Naive thymus-derived CD4-positive, alpha-beta T cell (primary cell): ENCODE results near the gene SCN8A. TPM values are rescaled to one million over a fixed set of nuclear protein-coding genes. Genes with fewer than 3 reads are reported as not detected.
A peak's percentile ranks its signal among the peaks of the same experiment; 100 is the strongest.

Source experiments
- ATAC-seq: fragments of 150-1000 bp; cut with Tn5 transposase; 2 replicates; pipeline ENCODE4 v1.10.0; 2021; ENCODE audit warnings: mild to moderate bottlenecking, moderate library complexity
- CTCF ChIA-PET: fragments of 350-600 bp; sonication (Branson Sonifier 250); formaldehyde crosslinking; loops from one replicate; lab custom pipeline; 2021; ENCODE audit warnings: antibody characterized with exemption; lab: Charles Lee
- POLR2A ChIA-PET: fragments of 350-600 bp; sonication (Branson Sonifier 250); formaldehyde crosslinking; loops from one replicate; lab custom pipeline; 2021; ENCODE audit warnings: antibody characterized with exemption, inconsistent platforms; lab: Charles Lee
- DNase-seq, 9 donors: peaks; one replicate each; pipeline versions ENCODE4 v3.0.0 to v3.0.0-alpha.2; 2020 to 2022; ENCODE audit warnings: mixed read lengths in 1 of 9
- H3K27ac ChIP-seq: one replicate; pipeline ENCODE4 v1.7.0; 2013; ENCODE audit warnings: mild to moderate bottlenecking, low read depth, low read length, moderate library complexity
- H3K27me3 ChIP-seq, 2 donors: one replicate each; pipeline ENCODE4 v1.7.0; 2013; ENCODE audit warnings: low read length in 2 of 2, mild to moderate bottlenecking in 2 of 2, moderate library complexity in 2 of 2; ENCODE audit not compliant: control insufficient read depth in 2 of 2, insufficient read depth in 2 of 2
- H3K36me3 ChIP-seq, 3 experiments: 1 replicate in 2 of 3; 2 replicates in 1 of 3; pipeline ENCODE4 v1.7.0; 2013; ENCODE audit warnings: low read length in 3 of 3, mild to moderate bottlenecking in 3 of 3, moderate library complexity in 1 of 3; ENCODE audit not compliant: insufficient read depth in 3 of 3, control insufficient read depth in 2 of 3
- H3K4me1 ChIP-seq, 2 donors: one replicate each; pipeline ENCODE4 v1.7.0; 2013; ENCODE audit warnings: low read length in 2 of 2, mild to moderate bottlenecking in 2 of 2, moderate library complexity in 1 of 2; ENCODE audit not compliant: control insufficient read depth in 2 of 2, insufficient read depth in 2 of 2
- H3K4me3 ChIP-seq: 2 replicates; pipeline ENCODE4 v1.7.0; 2013; ENCODE audit warnings: mild to moderate bottlenecking, low read length
- H3K9me3 ChIP-seq, 3 experiments: 1 replicate in 2 of 3; 2 replicates in 1 of 3; pipeline ENCODE4 v1.7.0; 2013; ENCODE audit warnings: low read length in 3 of 3; ENCODE audit not compliant: control insufficient read depth in 2 of 3
- H3K27ac Mint-ChIP-seq, 9 donors: one replicate each; pipeline ENCODE4 v1.8.0; 2020 to 2022; ENCODE audit warnings: mixed read lengths in 9 of 9, mild to moderate bottlenecking in 8 of 9, moderate library complexity in 5 of 9, inconsistent platforms in 2 of 9
- H3K27me3 Mint-ChIP-seq, 5 donors: one replicate each; pipeline ENCODE4 v1.8.0; 2021 to 2022; ENCODE audit warnings: mixed read lengths in 5 of 5, mild to moderate bottlenecking in 1 of 5
- H3K36me3 Mint-ChIP-seq, 5 donors: one replicate each; pipeline ENCODE4 v1.8.0; 2020 to 2022; ENCODE audit warnings: mixed read lengths in 5 of 5, mild to moderate bottlenecking in 3 of 5, inconsistent platforms in 1 of 5
- H3K4me1 Mint-ChIP-seq, 7 donors: one replicate each; pipeline ENCODE4 v1.8.0; 2020 to 2022; ENCODE audit warnings: mixed read lengths in 7 of 7, mild to moderate bottlenecking in 3 of 7, inconsistent platforms in 1 of 7
- H3K4me3 Mint-ChIP-seq, 10 donors: one replicate each; pipeline ENCODE4 v1.8.0; 2020 to 2022; ENCODE audit warnings: mild to moderate bottlenecking in 10 of 10, mixed read lengths in 10 of 10, moderate library complexity in 6 of 10, inconsistent platforms in 2 of 10
- H3K9me3 Mint-ChIP-seq, 11 donors: one replicate each; pipeline ENCODE4 v1.8.0; 2020 to 2022; ENCODE audit warnings: mixed read lengths in 11 of 11, mild to moderate bottlenecking in 4 of 11, inconsistent platforms in 1 of 11, moderate library complexity in 1 of 11
- intact Hi-C, 2 donors: fragments of 100-400 bp; cut with micrococcal nuclease; formaldehyde crosslinking; loops; one replicate each; pipeline ENCODE4 v1.15.1; 2023
- polyA plus RNA-seq, 2 donors: library from polyadenylated mRNA; unstranded; fragments of 300-500 nt; fragmentation: Illumina TruSeq; gene quantifications; one replicate each; pipeline ENCODE4 v1.2.3, GENCODE V29; 2021
- total RNA-seq, 6 experiments: library from RNA in 5 of 6; stranded (reverse) in 5 of 6; gene quantifications; 1 replicate in 5 of 6; 2 replicates in 1 of 6; pipeline ENCODE4 v1.2.3 and lab custom pipeline; 2021 to 2026

SCN8A gene
- total and polyA plus RNA-seq, 7 experiments from 2014 or later = 0.01 to 1.1 (median 0.33) TPM

- H3K27me3 Mint-ChIP-seq = peaks cover 0 to 21% (median 0%) of the 10 kb centered on the region in 5 donors
- POLR2A ChIA-PET = no interaction called here
- H3K36me3 ChIP-seq = no peaks in the 10 kb centered on the region
- no peak for ATAC-seq
- no peaks in the 10 kb centered on the region for H3K9me3 Mint-ChIP-seq
- no peak for DNase-seq
- no peak overlapping the region for H3K27ac ChIP-seq
- CTCF ChIA-PET = no interaction called here
- no peak overlapping the region for H3K4me3 Mint-ChIP-seq
- H3K9me3 ChIP-seq = no peaks in the 10 kb centered on the region
- no peak overlapping the region for H3K27ac Mint-ChIP-seq
- intact Hi-C loops = no loop called here
- no peak overlapping the region for H3K4me3 ChIP-seq
- H3K4me1 Mint-ChIP-seq = peaks cover 4 to 14% (median 9%) of the 10 kb centered on the region in 7 donors
- no peaks in the 10 kb centered on the region for H3K36me3 Mint-ChIP-seq
- no peaks in the 10 kb centered on the region for H3K4me1 ChIP-seq
- no peaks in the 10 kb centered on the region for H3K27me3 ChIP-seq
These were observed 79.0 kb downstream of the SCN8A start for GRCh38 chr12:51669996-51670395.

GRCh38 chr12:51672334-51672733 lies 81.3 kb downstream of the SCN8A start:
- POLR2A ChIA-PET = no interaction called here
- ATAC-seq (no peak), DNase-seq (no peak)
- Histone ChIP-seq H3K36me3 (no peaks in the 10 kb centered on the region), H3K4me1 (no peaks in the 10 kb centered on the region), H3K27me3 (no peaks in the 10 kb centered on the region), H3K4me3 (no peak overlapping the region), H3K9me3 (no peaks in the 10 kb centered on the region), H3K27ac (no peak overlapping the region)
- Mint-ChIP-seq H3K9me3 (no peaks in the 10 kb centered on the region), H3K4me3 (no peak overlapping the region), H3K27me3 (peaks cover 0 to 32% (median 0%) of the 10 kb centered on the region in 5 donors), H3K27ac (no peak overlapping the region), H3K36me3 (no peaks in the 10 kb centered on the region), H3K4me1 (peaks cover 4 to 17% (median 9%) of the 10 kb centered on the region in 7 donors)
- intact Hi-C loops = no loop called here
- CTCF ChIA-PET = no interaction called here

- no peak overlapping the region for H3K4me3 ChIP-seq
- peaks cover 0 to 35% (median 0%) of the 10 kb centered on the region in 5 donors for H3K27me3 Mint-ChIP-seq
- no peak for DNase-seq
- H3K27ac ChIP-seq = no peak overlapping the region
- H3K9me3 Mint-ChIP-seq = no peaks in the 10 kb centered on the region
- peaks cover 0 to 6% (median 0%) of the 10 kb centered on the region in 7 donors for H3K4me1 Mint-ChIP-seq
- H3K4me3 Mint-ChIP-seq = no peak overlapping the region
- H3K36me3 Mint-ChIP-seq = no peaks in the 10 kb centered on the region
- no peaks in the 10 kb centered on the region for H3K27me3 ChIP-seq
- CTCF ChIA-PET = interaction anchor here (1.5 kb wide), 1 partner anchor 149 kb away, joined by 4 read pairs; no protein-coding TSS in a partner anchor
- POLR2A ChIA-PET = no interaction called here
- no peak for ATAC-seq
- intact Hi-C loops = no loop called here
- H3K4me1 ChIP-seq = no peaks in the 10 kb centered on the region
- no peaks in the 10 kb centered on the region for H3K36me3 ChIP-seq
- no peak overlapping the region for H3K27ac Mint-ChIP-seq
- H3K9me3 ChIP-seq = no peaks in the 10 kb centered on the region
These were observed 84.2 kb downstream of the SCN8A start for GRCh38 chr12:51675071-51675803.

- ChIA-PET POLR2A (no interaction called here), CTCF (interaction anchor here (0.6 to 1.5 kb wide), 2 partner anchors 147 to 260 kb away, joined by 3 to 4 read pairs; no protein-coding TSS in a partner anchor)
- Mint-ChIP-seq H3K27me3 (peaks cover 0 to 38% (median 6%) of the 10 kb centered on the region in 5 donors), H3K36me3 (no peaks in the 10 kb centered on the region), H3K4me1 (peaks cover 0 to 6% (median 0%) of the 10 kb centered on the region in 7 donors), H3K9me3 (no peaks in the 10 kb centered on the region), H3K27ac (no peak overlapping the region), H3K4me3 (no peak overlapping the region)
- ATAC-seq (no peak), DNase-seq (no peak)
- no peaks in the 10 kb centered on the region for H3K9me3 ChIP-seq
- H3K4me1 ChIP-seq = no peaks in the 10 kb centered on the region
- no peak overlapping the region for H3K27ac ChIP-seq
- intact Hi-C loops = no loop called here
- H3K36me3 ChIP-seq = no peaks in the 10 kb centered on the region
- no peak overlapping the region for H3K4me3 ChIP-seq
- no peaks in the 10 kb centered on the region for H3K27me3 ChIP-seq
These were observed 85.8 kb downstream of the SCN8A start for GRCh38 chr12:51676875-51677274.

- H3K36me3 ChIP-seq = no peaks in the 10 kb centered on the region
- no peaks in the 10 kb centered on the region for H3K36me3 Mint-ChIP-seq
- ATAC-seq = no peak
- no peak overlapping the region for H3K27ac Mint-ChIP-seq
- H3K4me1 Mint-ChIP-seq = peaks cover 0 to 6% (median 0%) of the 10 kb centered on the region in 7 donors
- H3K4me3 ChIP-seq = no peak overlapping the region
- no peaks in the 10 kb centered on the region for H3K4me1 ChIP-seq
- no peak for DNase-seq
- H3K27me3 Mint-ChIP-seq = peaks cover 0 to 37% (median 4%) of the 10 kb centered on the region in 5 donors
- CTCF ChIA-PET = interaction anchor here (0.6 kb wide), 1 partner anchor 260 kb away, joined by 3 read pairs; no protein-coding TSS in a partner anchor
- H3K9me3 Mint-ChIP-seq = no peaks in the 10 kb centered on the region
- H3K4me3 Mint-ChIP-seq = no peak overlapping the region
- POLR2A ChIA-PET = no interaction called here
- H3K9me3 ChIP-seq = no peaks in the 10 kb centered on the region
- intact Hi-C loops = no loop called here
- no peak overlapping the region for H3K27ac ChIP-seq
- H3K27me3 ChIP-seq = peaks cover 0 to 3% of the 10 kb centered on the region in 2 donors
These were observed 86.4 kb downstream of the SCN8A start for GRCh38 chr12:51677284-51677968.

GRCh38 chr12:51678086-51678724 lies 87.2 kb downstream of the SCN8A start:
- peaks cover 0 to 6% (median 0%) of the 10 kb centered on the region in 7 donors for H3K4me1 Mint-ChIP-seq
- H3K27me3 Mint-ChIP-seq = peaks cover 0 to 38% (median 4%) of the 10 kb centered on the region in 5 donors
- DNase-seq (peak in 5 of 9 donors; percentile 13 to 28 (median 20)), ATAC-seq (peak; percentile 72)
- no peaks in the 10 kb centered on the region for H3K36me3 Mint-ChIP-seq
- no peak overlapping the region for H3K27ac ChIP-seq
- H3K36me3 ChIP-seq = no peaks in the 10 kb centered on the region
- H3K4me1 ChIP-seq = no peaks in the 10 kb centered on the region
- intact Hi-C loops = loop anchor here (1.0 kb wide), 2 partner anchors 253 to 257 kb away; no protein-coding TSS in a partner anchor
- no peak overlapping the region for H3K4me3 ChIP-seq
- H3K9me3 ChIP-seq = no peaks in the 10 kb centered on the region
- H3K27me3 ChIP-seq = peaks cover 0 to 3% of the 10 kb centered on the region in 2 donors
- ChIA-PET CTCF (no interaction called here), POLR2A (no interaction called here)
- no peak overlapping the region for H3K4me3 Mint-ChIP-seq
- no peaks in the 10 kb centered on the region for H3K9me3 Mint-ChIP-seq
- no peak overlapping the region for H3K27ac Mint-ChIP-seq
